ENCODE measurements around the gene SH3RF3.

Gene SH3RF3

GRCh38 chr2:109180786-109181185 lies 51.8 kb downstream of the SH3RF3 start:
- no peak for DNase-seq (ENCODE audit: low read depth, low spot score)

GRCh38 chr2:109182426-109182825 lies 53.4 kb downstream of the SH3RF3 start:
- no peak for DNase-seq (ENCODE audit: low read depth, low spot score)

GRCh38 chr2:109183871-109184270 lies 54.9 kb downstream of the SH3RF3 start:
- no peak for DNase-seq (ENCODE audit: low read depth, low spot score)

GRCh38 chr2:109184368-109184767 lies 55.4 kb downstream of the SH3RF3 start:
- DNase-seq (ENCODE audit: low read depth, low spot score): no peak

- DNase-seq (ENCODE audit: low read depth, low spot score): no peak
These were observed 56.3 kb downstream of the SH3RF3 start for GRCh38 chr2:109185338-109185737.

- no peak for DNase-seq (ENCODE audit: low read depth, low spot score)
These were observed 57.0 kb downstream of the SH3RF3 start for GRCh38 chr2:109185821-109186570.

- no peak for DNase-seq (ENCODE audit: low read depth, low spot score)
These were observed 57.7 kb downstream of the SH3RF3 start for GRCh38 chr2:109186656-109187250.

GRCh38 chr2:109187711-109188495 lies 58.9 kb downstream of the SH3RF3 start:
- no peak for DNase-seq (ENCODE audit: low read depth, low spot score)

- no peak for DNase-seq (ENCODE audit: low read depth, low spot score)
These were observed 59.5 kb downstream of the SH3RF3 start for GRCh38 chr2:109188496-109188890.

GRCh38 chr2:109188898-109189297 lies 59.9 kb downstream of the SH3RF3 start:
- DNase-seq (ENCODE audit: low read depth, low spot score): no peak

GRCh38 chr2:109189751-109190150 lies 60.7 kb downstream of the SH3RF3 start:
- no peak for DNase-seq (ENCODE audit: low read depth, low spot score)

GRCh38 chr2:109193807-109194619 lies 65.0 kb downstream of the SH3RF3 start:
- DNase-seq (ENCODE audit: low read depth, low spot score): no peak

- DNase-seq (ENCODE audit: low read depth, low spot score): no peak
These were observed 65.6 kb downstream of the SH3RF3 start for GRCh38 chr2:109194620-109194937.

GRCh38 chr2:109195193-109196045 lies 66.4 kb downstream of the SH3RF3 start:
- DNase-seq (ENCODE audit: low read depth, low spot score): no peak

- no peak for DNase-seq (ENCODE audit: low read depth, low spot score)
These were observed 67.3 kb downstream of the SH3RF3 start for GRCh38 chr2:109196081-109196875.

GRCh38 chr2:109197491-109198418 lies 68.8 kb downstream of the SH3RF3 start:
- no peak for DNase-seq (ENCODE audit: low read depth, low spot score)

GRCh38 chr2:109199790-109200189 lies 70.8 kb downstream of the SH3RF3 start:
- no peak for DNase-seq (ENCODE audit: low read depth, low spot score)

- no peak for DNase-seq (ENCODE audit: low read depth, low spot score)
These were observed 71.8 kb downstream of the SH3RF3 start for GRCh38 chr2:109200616-109201464.
